ENCODE data around the gene CCDC154.

DNA sequence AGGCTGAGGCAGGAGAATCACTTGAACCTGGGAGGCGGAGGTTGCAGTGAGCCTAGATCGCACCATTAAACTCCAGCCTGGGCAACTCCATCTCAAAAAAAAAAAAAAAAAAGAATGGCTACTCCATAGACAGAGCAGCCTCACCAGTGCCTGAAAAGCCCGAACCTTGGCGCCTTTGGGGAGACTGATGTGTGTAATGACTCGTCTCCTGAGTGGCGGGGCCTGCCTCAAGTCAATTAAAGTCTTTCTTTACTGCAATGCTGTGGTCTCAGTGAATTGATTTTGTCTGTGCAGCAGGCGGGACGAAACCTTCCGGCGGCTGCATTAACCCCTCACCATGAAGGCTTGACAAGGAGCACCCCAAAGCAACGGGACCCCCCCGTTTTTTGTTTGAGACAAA lies 20.3 kb downstream of the CCDC154 start:
- TF ChIP-seq, protein P1, sequence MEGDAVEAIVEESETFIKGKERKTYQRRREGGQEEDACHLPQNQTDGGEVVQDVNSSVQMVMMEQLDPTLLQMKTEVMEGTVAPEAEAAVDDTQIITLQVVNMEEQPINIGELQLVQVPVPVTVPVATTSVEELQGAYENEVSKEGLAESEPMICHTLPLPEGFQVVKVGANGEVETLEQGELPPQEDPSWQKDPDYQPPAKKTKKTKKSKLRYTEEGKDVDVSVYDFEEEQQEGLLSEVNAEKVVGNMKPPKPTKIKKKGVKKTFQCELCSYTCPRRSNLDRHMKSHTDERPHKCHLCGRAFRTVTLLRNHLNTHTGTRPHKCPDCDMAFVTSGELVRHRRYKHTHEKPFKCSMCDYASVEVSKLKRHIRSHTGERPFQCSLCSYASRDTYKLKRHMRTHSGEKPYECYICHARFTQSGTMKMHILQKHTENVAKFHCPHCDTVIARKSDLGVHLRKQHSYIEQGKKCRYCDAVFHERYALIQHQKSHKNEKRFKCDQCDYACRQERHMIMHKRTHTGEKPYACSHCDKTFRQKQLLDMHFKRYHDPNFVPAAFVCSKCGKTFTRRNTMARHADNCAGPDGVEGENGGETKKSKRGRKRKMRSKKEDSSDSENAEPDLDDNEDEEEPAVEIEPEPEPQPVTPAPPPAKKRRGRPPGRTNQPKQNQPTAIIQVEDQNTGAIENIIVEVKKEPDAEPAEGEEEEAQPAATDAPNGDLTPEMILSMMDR (IDR thresholded peaks at IDR 0.05), result no peak
- TF ChIP-seq POLR2AphosphoS5 (IDR thresholded peaks at IDR 0.05) (no peak), EP300 (IDR thresholded peaks at IDR 0.05) (no peak), POLR2A (IDR thresholded peaks at IDR 0.05) (no peak)

Measured in suprapubic skin (tissue), 4 donors.